Epithelial cell of proximal tubule (primary cell): ENCODE data around the gene RPN2. TPM values are rescaled to one million over a fixed set of nuclear protein-coding genes. Genes with fewer than 3 reads are reported as not detected.

Experiments
- DNase-seq: peaks from one replicate; pipeline ENCODE4 v3.0.0-alpha.2; 2011; ENCODE audit warnings: low read depth
- H3K4me3 ChIP-seq: 2 replicates; pipeline ENCODE4 v1.5.1; 2011; ENCODE audit warnings: low read depth, mild to moderate bottlenecking, low read length
- total RNA-seq: library from RNA; depleted of rRNA; stranded (reverse); fragments of >200 nt; gene quantifications from 2 replicates; pipeline ENCODE4 v1.2.3, GENCODE V29; 2015
- TF ChIP-seq, protein P1 (sequence below): conservative IDR thresholded peaks from 2 replicates; pipeline ENCODE4 v1.5.1; 2012; ENCODE audit warnings: low read depth, mild to moderate bottlenecking, low read length

The RPN2 gene
- total RNA-seq, 1 donor from 2014 or later, result 165 TPM

DNA sequence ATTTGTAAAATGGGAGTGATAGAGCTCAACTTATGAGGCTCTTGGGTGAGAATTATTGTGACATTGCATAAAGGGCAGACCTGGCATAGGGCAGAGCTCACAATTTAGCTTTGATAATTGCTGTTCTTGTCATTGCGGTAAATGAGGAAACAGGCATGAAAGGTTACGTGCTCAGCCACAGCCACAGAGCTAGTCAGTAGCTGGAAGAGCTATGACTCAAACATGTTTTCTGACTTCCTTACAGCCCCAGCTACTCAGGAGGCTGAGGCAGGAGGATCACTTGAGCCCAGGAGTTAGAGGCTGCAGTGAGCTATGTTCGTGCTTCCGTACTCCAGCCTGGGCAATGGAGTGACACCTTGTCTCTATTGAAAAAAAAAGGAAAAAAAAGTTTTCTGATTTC, 86.0 kb downstream of the RPN2 start:
- no peak for DNase-seq
- H3K4me3 ChIP-seq, result no peak overlapping the region
- TF ChIP-seq, protein P1, sequence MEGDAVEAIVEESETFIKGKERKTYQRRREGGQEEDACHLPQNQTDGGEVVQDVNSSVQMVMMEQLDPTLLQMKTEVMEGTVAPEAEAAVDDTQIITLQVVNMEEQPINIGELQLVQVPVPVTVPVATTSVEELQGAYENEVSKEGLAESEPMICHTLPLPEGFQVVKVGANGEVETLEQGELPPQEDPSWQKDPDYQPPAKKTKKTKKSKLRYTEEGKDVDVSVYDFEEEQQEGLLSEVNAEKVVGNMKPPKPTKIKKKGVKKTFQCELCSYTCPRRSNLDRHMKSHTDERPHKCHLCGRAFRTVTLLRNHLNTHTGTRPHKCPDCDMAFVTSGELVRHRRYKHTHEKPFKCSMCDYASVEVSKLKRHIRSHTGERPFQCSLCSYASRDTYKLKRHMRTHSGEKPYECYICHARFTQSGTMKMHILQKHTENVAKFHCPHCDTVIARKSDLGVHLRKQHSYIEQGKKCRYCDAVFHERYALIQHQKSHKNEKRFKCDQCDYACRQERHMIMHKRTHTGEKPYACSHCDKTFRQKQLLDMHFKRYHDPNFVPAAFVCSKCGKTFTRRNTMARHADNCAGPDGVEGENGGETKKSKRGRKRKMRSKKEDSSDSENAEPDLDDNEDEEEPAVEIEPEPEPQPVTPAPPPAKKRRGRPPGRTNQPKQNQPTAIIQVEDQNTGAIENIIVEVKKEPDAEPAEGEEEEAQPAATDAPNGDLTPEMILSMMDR, result no peak

DNA sequence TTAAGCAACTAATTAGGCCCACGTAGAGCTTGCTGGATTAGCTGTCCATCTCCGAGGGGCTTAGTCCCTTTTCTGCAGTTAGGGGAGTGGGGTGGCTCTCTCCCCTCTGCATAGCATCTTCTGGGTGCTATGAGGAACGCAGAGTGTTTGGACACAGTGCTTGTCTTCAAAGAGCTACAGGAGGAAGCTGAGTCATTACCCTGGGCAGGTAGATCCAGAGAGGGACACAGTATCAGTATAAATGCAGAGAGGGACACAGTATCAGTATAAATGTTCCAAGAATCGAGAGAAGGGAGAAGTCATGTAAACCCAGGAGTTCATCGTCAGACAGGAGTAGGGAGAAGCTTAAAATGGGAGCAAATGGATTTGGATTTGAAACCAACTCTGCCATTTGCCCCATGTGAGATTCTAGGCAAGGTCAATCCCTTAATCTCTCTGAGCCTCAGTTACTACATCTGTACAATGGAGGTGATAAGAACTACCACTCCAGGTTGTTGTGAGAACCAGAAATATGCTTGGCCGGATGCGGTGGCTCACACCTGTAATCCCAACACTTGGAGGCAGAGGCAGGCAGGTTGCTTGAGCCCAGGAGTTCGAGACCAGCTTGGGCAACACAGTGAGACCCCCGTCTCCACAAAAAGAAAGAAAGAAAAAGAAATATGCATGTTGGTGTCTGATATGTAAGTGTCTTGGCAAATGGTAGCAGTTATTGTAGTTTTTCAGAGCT, 88.0 kb downstream of the RPN2 start:
- no peak for DNase-seq
- H3K4me3 ChIP-seq, result no peak overlapping the region
- TF ChIP-seq, protein P1, result no peak

DNA sequence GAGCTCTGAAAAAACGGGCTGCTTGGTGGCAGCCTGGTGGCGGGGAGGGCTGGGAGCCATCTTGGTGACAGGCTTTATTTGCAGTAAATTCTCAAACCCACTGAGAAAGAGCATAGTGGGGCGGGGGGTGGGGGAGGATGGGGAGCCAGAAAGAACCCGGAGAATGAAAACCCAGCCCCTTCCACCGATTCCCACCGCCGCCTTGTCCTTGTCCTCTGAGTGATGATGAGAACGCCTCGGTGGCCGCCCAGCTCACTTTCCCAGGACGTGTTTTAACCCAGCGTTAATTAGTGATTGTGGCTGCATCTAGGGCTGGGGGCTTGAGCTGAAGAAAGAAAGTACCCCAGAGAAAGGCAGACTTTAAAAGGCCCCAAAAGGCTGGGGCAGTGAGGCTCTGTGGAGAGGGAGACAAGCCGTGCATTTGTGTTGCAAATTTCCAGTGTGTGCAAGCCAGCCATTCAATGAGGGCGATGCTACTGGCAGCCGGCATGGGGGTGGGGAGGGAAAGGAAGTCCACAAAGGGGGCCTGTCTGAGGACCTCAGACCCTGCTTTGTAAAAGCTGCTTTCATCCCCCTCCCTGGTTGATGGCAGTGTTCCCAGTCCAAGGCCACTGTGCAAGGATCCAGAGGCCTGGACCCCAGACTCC, 88.7 kb downstream of the RPN2 start:
- no peak overlapping the region for H3K4me3 ChIP-seq
- TF ChIP-seq, protein P1, result no peak

DNA sequence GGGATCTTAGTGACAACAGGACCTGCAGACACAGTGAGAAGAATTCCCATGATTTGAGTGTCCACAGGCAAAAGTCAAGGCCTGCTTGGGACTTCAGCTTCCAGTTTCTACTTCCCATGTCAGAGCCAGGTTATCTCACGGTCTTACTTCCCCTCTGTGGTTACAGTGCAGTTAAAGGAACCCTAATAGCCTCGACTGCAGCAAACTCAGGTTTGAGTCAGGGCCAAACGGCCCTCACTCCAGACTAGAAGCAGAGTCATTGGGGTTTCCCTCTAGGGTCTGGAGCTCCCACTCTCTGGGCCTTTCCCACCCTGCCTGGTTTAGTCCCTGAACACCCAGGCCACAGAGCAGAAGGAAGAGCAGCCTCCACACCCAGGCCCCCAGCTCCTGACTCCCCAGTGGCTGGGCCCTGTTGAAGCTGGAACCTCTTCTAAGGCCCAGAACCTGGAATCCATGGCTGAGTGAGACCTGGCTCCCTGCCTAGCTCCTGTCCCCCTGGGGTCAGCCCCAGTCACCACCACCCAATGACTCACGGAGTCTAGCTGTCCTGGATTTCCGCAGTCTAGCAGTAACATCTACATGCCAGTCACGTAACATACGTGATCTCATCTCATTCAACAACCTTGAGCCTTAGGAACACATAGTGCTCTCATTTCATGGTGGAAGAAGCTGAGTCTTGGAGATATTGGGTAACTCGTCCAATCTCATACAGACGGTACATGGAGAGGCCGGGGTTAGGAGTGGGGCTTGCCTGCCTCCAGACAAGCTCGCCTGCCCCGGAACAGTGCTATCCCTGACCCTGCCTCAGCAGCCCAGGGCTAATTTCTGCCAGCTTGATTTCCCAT, 91.7 kb downstream of the RPN2 start:
- no peak overlapping the region for H3K4me3 ChIP-seq
- no peak for DNase-seq
- TF ChIP-seq, protein P1, result no peak

More for the DNA sequence above, 88.7 kb downstream of the RPN2 start:
- DNase-seq, result no peak

DNA sequence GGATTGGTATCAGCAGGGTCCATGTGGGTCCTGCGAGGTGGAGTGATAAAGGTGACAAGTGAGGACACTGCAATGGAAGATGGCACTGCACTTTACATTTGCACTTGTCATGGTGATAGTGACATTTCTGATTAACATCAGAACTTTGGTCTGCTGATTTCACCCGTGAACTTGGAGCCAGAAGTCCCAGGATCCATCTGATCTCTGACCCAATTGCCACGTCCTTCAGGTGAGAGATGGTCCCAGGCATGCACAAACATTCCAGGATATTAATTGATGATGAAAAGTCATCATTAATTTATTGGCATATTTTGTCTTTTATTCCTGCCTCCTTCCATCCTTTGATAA, 92.3 kb downstream of the RPN2 start:
- no peak for DNase-seq
- TF ChIP-seq, protein P1, result no peak
- H3K4me3 ChIP-seq, result no peak overlapping the region

DNA sequence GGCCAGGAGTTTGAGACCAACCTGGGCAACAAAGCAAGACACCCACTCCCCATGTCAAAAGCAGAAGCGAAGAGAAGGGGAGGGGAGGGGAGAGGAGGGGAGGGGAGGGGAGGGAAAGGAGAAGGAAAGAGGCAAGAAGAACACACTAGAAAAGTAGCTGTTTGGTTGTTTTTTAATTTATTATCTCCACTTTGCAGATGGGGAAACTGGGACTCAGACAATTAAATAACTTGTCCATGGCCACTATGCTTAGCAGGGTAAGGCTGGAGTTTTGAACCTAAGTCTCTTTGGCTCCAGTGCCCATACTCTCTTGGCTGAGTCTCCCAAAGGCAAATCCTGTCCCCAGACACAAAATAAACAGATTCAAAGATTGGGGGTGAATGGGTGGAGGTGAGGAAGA, 94.9 kb downstream of the RPN2 start:
- no peak overlapping the region for H3K4me3 ChIP-seq
- no peak for DNase-seq
- TF ChIP-seq, protein P1, result no peak
